Globus pallidus (tissue), 1 donor: Measurements from ENCODE around the gene MRPL37.
"Not testable (repeated sequence)": the region's sequence is repeated elsewhere in the genome, so short reads cannot be mapped to it uniquely, and the experiment has no call there.

Experiments
- DNase-seq: peaks from one replicate; pipeline ENCODE4 v3.0.0-alpha.2; 2015; ENCODE audit warnings: low spot score

The MRPL37 gene

DNA sequence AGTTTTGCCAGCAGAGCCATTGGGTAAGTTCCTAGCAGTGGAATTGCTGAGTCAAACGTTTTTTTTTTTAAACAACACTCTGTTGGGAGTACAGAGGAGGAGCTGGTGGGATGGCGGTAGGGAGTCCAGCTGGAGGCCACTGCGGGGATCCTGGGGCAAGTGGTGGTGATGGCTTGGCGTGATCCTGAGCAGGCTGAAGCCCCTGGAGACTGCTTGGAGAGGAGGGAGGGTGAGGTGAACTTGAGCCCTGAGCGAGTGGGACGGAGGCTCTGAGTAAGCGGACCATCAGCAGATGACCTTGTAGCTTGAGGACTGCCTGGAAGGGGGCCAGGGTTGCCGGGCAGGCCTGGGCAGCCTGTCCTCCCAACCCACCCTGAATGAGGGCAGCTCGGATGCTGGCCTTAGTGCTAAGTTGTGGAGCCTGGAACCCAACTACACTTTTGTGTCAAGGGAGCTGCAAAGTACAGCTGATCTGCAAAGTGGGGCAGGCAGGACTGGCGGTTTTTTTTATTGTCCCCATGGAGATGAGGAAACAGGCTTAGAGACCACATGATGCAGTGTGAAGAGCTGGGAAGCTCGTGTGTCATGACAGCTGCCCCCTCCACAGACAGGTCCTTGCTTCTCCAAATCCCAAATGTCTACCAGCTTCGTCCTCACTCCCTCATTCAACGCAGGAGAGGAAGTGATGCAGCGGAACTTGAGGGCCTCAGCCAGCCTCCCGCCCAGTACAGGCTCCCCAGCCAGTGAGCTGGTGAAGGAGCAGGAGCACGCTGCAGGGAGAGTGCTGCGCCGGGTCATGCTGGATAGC, 20.2 kb downstream of the MRPL37 start:
- DNase-seq, result peak; percentile 36

DNA sequence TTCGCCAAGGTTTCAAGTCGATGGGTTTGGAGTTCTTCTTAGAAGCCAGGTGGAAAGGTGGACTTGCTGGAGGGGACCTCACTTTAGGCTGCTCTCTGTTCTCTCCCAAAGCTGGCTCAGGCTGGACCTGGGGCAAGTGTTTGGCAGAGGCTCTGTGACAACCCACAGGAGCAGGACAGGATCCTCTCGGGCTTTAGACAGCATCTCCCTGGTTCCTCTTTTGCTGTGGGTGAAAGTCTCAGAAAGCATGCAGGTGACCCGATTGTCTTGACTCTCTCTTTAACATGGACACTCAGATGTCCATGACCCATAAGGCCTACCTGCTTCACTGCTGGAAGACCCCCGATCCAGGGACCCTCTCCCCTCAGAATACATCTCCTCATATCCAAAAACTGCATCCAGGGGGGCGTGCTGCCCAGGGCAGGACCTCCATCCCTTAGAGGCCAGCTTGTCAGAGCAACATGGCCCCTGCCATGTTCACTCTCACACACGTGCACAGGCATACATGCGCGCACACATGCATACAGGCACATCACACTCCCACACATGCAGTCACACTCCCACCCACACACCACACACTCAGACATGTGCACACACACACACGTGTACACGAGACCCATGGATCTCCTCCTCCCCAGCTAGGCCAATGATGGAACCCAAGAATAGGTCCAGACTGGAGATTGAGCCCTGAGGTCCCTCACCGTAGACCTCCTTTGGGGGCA, 21.3 kb downstream of the MRPL37 start:
- no peak for DNase-seq

DNA sequence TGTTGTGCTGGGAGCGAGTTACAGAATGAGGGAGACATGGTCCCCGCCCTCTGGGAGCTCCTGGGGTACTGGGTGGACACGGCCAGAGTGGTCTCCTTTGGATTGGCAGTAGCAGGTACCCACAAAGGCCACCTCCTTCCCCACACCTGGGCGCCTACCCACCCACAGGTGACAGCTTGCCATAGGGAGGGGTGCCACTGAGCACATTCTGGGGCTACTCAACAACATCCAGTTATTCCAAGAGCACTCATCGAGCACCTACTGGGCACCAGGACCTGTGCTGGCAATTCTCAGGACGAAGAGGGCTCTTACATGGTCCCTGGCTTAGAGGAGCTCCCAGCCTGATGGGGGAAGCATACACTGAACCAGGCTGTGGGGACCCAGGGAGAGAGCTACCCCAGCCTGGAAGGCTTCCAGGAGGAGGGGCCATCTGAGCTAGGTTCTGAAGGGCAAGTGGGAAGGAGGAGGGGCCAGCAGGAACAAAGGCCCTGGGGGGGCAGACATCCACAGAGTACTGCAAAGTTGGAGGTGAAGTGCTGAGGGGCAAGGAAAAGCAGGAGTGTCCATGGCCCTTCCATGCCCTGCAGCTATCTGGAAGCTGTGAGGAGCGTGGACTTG, 22.0 kb downstream of the MRPL37 start:
- no peak for DNase-seq

DNA sequence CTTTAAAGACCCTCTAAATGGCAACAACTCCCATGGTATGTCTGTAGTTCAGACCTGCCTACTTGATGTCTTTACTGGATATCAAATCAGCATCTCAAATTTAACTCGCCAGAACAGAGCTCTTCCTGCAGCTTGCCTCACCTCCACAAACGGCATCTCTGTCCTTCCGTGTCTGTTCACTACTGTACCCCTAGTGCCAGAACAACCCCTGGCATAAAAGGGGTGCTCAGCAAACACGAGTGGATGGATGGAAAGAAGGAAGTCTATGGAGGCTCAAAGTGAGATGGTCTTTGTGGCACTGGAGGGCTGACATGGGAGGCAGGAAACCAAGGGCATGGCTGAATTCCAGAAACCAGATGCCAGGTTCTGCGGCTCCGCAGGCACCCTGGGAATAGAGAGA, 22.7 kb downstream of the MRPL37 start:
- no peak for DNase-seq

DNA sequence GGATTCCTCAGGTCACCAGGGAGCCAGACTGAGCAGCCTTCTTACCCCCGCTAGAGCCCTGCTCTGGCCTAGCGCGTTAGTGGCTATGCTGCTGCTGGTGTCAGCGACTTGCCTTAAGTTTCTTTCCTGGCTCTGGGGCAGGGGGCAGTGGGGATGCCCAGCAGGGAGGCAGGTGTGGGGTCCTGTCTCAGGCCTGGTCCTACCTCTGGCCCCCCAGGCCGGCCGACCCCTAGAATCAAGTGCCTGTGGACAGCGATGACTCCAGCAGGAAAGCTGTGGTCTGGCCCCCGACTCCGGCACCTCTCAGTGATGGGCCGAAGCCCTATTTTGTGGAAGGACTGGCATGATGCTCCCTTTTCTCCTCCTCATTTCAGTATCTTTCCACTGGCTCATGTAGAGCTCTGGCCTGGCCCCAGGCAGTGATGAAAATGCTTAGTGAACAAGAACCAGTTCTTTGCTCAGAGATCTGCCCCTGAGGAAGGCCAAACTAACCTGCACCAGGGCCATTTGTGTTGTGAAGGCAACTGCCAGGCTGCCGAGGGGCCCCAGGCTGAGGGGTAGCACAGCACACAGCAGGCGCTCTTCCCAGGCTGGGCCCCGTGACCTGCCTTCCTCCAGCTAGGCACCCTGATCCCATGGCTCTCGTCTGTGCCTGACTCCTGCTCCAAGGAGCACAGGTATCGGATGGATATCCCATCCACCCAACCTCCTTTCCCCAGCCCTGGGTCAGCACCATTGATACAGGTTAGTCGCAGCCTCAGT, 23.7 kb downstream of the MRPL37 start:
- DNase-seq, result no peak

DNA sequence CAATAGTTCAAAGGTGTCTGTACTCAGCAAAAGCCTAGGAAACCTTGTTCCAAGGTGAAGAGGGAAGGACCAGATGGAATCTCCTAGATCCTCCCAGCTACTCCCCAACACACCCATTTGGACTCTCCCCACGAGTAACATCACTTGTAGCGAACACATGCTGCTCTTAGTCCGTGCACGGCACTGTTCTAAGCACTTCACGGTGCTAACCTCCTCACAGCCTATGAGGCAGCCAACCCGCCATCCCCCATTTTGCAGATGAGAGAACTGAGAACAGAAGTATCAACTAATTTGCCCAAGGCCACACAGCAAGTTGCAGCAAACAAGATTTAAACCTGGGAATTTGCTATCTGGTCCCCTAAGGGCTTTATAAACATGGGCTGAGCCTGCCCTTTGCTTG, 24.3 kb downstream of the MRPL37 start:
- no peak for DNase-seq

DNA sequence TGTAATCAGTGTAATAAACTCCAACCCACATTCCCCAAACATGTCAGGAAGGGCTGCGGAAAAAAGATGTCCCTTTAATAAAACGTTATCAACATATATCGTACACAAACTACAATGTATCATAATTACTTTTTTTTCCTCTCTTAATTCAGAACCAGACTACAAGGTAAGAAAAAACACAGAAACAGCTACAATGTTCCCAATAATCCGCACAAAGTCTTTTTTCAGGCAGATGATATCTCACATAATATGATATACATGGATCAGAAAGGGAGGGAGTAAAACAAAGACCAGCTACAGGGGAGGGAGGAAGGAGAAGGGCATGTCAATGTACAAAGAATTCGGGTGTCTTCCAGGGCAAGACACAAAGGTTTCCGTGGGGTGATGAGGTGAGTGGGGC, 25.4 kb downstream of the MRPL37 start:
- no peak for DNase-seq

DNA sequence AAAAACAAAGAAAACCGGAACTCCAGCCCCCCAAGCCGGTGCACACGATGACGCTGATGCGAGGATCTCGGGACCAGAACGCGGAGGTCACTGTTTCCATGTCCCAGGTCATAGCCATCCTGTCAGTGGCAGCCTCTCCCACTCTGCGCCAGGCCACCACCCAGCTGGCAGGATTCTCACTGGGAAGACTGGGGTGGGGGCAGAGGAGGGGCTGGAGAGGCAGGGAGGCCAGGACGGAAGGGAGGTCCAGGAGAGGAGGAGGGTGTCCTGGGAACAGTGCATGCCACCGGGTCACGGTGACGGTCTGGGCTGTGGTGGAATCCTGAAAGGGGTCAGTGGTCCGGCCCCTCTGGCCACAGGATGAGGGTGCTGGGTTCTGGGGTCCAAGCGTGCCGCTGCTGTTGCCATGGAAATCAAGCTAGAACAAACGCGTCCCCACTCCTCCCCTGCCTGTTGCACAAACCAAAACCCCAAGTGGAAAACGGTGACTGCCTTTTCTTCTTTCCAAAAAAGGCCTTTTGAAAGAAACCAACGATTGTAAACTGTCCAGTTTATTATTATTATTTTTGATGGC, 26.1 kb downstream of the MRPL37 start:
- no peak for DNase-seq

DNA sequence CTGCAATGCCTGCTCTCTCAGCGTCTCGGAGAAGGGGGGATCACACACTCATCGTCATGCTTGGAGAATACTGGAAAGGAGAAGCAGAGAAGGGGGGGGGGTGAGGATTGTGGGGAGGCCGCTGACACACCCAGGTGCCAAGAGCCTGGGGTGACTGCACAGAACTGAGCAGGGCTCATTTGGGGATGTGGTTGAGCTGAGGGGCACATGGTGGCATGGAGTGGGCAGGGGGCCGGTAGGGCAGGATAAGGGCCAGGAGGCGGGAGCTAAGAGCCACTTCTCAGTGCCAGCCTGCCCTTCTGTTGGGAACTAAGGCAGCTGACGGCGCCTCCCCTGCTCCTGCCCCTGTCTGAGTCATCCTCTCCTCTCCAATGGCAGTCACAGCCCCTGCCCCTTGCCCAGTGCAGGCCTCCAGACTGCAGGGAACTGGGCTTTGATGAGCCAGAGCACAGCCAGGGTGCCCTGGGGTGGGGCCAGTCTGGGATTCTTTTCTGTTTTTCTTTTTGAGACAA, 27.2 kb downstream of the MRPL37 start:
- peak; percentile 25 for DNase-seq

DNA sequence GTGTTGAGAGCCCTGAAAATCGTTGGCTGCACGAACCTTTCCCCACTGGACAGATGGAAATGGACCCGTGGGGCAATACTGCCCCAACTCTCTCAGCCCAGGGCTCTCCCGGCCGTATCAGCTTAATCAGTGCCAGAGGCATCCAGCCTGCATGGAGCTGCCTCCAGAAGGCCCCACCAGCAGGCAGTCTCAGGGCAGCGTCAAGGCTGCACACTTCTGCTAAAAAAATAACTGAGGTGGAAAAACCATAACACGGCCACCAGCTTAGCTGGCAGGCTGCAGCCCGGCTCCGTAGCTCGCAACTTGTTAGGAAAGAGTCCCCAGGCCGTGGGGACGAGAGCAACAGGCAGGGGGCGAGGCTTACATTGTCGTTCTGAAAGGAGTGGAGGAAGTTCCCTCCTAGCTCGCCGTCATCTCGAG, 27.9 kb downstream of the MRPL37 start:
- no peak for DNase-seq

DNA sequence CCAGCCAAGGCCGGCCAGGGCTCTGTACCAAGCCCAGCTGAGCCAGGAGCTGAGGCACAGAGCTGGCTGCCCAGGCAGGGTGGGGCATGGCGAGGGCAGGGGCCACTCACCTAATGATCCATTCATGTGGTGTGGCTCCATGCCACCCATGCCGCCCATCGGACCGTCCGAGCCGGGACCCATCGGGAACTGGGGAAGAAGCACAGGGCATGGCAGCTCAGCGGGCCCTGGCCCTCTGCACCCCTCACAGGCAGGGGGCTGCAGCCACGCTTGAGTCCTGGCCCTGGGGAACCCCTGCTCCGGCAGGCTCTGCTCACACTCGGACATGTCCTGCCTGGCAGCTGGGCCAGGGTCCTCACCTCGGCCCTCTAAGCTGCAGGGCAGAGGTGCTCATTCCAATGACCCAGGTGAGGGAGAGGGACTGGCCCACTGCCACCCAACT, 28.7 kb downstream of the MRPL37 start:
- no peak for DNase-seq

DNA sequence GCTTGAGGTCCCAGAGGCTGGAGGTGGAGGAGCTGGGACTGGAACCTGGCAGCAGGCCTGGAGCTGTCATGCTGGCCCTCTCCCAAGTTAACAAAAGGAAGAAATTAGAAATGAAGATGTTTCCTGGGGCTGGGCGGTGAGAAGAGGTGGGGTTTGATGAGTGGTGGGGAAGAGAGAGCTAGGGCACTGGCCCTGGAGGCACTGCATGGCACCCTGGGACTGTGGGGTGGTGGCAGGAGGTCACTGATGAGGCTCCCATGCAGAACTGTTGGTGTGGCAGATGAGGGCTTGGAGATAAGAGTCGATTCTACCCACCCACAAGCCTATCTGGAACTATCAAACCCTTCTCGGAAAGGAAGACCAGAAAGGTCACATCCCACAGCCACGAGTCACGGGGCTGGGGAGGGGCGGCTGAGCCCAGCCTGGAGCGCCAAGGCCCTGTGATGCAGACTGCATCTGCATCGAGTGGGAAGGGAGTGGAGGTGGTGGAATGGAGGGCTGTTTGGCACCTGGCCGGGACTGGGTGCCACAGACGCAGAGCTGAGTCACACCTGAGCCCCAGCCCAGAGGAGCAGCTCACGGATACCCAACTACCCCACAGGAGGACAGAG, 29.4 kb downstream of the MRPL37 start:
- no peak for DNase-seq

DNA sequence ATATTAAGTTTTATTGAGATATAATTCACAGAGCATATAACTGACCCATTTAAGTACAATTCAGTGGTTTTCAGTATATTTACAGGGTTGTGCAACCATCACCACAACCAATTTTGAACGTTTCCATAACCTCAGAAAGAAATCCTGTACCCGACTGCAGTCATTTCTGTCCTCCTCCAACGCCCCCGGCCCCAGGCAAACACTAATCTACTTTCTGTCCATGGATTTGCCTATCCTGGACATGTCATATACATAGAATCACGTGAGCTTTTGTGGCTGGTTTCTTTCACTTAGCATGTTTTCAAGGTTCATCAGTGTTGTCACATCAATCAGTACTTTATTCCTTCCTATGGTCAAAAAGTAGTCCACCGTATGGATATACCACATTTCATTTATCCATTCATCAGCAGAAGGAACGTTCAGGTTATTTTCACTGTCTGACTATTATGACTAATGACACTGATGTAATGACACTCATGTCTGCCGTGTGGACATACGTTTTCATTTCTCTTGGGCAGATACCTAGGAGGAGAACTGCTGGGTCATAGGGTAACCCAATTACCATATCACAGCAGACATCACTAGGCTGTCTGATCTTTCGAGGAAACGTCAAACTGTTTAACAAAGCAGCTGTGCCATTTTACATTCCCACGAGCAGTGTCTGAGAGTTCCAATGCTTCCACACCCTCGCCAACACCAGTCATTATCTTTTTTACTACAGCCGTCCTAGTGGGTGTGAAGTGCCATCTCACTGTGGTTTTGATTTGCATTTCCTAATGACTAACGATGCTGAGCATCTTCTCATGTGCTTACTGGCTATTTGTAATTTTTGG, 30.8 kb downstream of the MRPL37 start:
- DNase-seq, result no peak

DNA sequence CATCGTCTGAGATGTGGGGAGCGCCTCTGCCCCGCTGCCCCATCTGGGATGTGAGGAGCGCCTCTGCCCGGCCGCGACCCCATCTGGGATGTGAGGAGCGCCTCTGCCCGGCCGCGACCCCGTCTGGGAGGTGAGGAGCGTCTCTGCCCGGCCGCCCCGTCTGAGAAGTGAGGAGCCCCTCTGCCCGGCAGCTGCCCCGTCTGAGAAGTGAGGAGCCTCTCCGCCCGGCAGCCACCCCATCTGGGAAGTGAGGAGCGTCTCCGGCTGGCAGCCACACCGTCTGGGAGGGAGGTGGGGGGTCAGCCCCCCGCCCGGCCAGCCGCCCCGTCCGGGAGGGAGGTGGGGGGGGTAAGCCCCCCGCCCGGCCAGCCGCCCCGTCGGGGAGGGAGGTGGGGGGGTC, 33.2 kb downstream of the MRPL37 start:
- not testable (repeated sequence) for DNase-seq

DNA sequence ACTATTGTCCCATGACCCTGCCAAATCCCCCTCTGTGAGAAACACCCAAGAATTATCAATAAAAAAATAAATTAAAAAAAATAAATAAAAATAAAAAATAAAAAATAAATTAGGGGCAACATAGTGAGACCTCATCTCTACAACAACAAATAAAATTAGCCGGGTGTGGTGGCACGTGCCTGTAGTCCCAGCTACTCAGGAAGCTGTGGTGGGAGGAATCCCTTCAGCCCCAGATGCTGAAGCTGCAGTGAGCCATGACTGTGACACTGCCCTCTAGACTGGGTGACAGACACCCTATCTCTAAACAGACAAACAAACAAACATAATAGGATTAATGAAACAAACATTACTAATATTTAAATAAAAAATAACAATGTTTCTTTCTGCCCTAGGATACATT, 34.3 kb downstream of the MRPL37 start:
- no peak for DNase-seq

DNA sequence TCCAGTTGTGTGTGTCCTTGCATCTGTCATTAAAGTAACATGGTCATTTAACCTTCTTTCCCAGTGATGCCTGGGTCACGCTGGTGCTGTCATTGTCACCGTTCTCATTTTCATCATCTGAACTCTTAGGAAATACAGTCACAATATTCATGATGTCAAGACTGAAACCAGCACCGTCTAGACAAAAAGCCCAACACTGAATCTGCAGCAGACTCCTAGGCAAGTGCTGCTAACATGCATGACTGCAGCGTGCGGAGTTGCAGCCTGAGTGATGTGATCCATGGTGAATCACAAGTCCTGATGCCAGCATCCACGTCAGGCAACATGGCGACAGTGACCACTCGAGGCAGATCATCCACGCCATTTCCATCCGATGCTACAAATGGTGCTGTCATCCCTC, 37.6 kb downstream of the MRPL37 start:
- DNase-seq, result no peak

DNA sequence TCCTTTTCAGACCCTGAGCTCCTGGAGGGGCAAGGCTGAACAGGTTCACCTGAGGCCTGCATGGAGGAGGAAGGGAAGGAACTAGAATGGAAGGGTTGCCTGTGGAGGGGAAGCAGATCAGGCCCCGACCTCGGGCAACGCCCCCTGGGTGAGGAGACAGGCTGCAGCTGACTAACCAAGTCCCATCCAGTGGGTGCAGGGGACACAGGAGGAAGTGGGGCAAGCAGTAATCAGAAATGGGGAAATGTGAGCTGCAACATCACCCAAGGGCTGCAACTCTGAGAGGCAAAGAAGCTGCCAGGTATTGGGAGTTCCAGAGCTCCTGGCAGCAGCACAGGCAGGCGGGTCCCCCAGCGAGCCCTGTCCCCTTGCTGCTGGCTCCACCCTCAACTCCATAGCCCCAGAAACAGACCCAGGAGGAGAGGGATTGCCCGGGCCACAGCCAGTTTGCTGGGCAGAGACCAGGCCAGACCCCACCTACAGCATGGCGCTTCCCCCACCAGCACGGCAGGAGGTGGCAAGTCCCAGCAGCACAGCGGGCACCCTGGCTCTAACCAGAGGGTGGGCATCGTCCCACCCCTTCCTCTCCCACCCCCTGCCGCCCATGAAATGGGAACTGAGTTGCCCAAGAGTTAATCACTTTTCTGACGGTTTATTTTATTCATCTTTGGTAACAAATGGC, 38.5 kb downstream of the MRPL37 start:
- no peak for DNase-seq

DNA sequence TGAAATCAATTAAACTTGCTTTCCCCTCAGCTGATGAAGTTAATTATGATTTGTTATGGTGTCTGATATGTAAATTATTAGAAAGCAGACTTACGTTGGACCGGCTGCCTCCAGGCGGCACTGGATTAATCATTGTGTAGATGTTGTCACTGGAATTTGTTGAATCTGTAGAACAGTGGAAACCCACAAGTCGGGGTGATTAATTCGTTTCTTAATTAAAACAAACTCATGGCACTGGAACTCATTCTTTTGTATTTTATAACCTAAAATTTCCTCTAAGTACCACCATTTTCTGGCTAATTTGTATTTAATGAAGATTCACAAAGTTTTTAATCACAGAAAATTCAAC, 39.0 kb downstream of the MRPL37 start:
- no peak for DNase-seq

DNA sequence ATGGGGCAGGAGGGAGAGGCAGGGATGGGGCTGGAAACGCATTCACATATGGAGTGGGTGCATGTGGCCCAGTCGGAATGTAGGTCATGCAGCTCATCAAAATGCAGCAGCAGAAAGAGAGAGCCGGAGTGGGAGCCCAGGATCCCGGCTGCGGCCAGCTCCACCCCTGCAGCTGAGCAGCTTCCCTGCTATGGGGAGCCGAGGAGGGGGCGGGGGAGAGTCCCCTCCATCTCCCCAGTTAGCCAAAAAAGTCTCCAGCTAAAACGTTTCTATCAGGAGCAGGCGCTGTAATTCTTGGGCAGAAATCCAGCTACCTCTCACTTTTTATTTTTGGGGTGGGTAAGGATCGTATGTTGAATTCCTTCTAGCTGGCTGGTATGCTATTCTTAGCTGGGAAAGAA, 39.7 kb downstream of the MRPL37 start:
- DNase-seq, result peak; percentile 30
